Esophagus (tissue), 2 donors: ENCODE measurements around the gene SLC43A3. TPM values are rescaled to one million over a fixed set of nuclear protein-coding genes. Genes with fewer than 3 reads are reported as not detected.
"Not testable (repeated sequence)": the region's sequence is repeated elsewhere in the genome, so short reads cannot be mapped to it uniquely, and the experiment has no call there.

ENCODE experiments used
- H3K27ac ChIP-seq, 2 donors: one replicate each; pipeline ENCODE4 v1.5.1; 2013; ENCODE audit warnings: low read depth in 2 of 2, mild to moderate bottlenecking in 2 of 2, inconsistent platforms in 1 of 2, low read length in 1 of 2, moderate library complexity in 1 of 2
- H3K27me3 ChIP-seq, 2 donors: one replicate each; pipeline ENCODE4 v1.6.1; 2013; ENCODE audit warnings: low read length in 2 of 2, control low read depth in 1 of 2, mild to moderate bottlenecking in 1 of 2; ENCODE audit not compliant: insufficient read depth in 2 of 2, control insufficient read depth in 1 of 2
- H3K36me3 ChIP-seq, 2 donors: one replicate each; pipeline ENCODE4 v1.6.1; 2013; ENCODE audit warnings: low read length in 1 of 2; ENCODE audit not compliant: control insufficient read depth in 2 of 2, insufficient read depth in 2 of 2
- H3K4me1 ChIP-seq, 2 donors: one replicate each; pipeline ENCODE4 v1.6.1; 2013; ENCODE audit warnings: low read length in 1 of 2; ENCODE audit not compliant: control insufficient read depth in 2 of 2, insufficient read depth in 2 of 2
- H3K4me3 ChIP-seq, 2 donors: one replicate each; pipeline ENCODE4 v1.5.1; 2013; ENCODE audit warnings: low read length in 2 of 2, mild to moderate bottlenecking in 2 of 2, low read depth in 1 of 2, moderate library complexity in 1 of 2
- H3K9me3 ChIP-seq, 2 donors: one replicate each; pipeline ENCODE4 v1.6.1; 2013; ENCODE audit warnings: mild to moderate bottlenecking in 2 of 2, low read depth in 1 of 2, low read length in 1 of 2, moderate library complexity in 1 of 2; ENCODE audit not compliant: control insufficient read depth in 2 of 2, insufficient read depth in 1 of 2
- WGBS, 2 donors: extraction: QIAGEN DNeasy Blood & Tissue Kit; methylation state at CpG; one replicate each; pipeline ENCODE4 v1.1.7; 2013; 5-methylcytosine and 5-hydroxymethylcytosine counted together
- polyA plus RNA-seq, 2 donors: library from polyadenylated mRNA; stranded (reverse); fragments of 200-250 nt; gene quantifications; one replicate each; pipeline ENCODE4 v1.2.3, GENCODE V29; 2013
- donor health status: healthy with polysubstance abuse.
- donor health status: Bipolar disorder and iron deficiency.

SLC43A3 gene
- polyA plus RNA-seq, 2 donors = 24.0 to 28.9 TPM

DNA sequence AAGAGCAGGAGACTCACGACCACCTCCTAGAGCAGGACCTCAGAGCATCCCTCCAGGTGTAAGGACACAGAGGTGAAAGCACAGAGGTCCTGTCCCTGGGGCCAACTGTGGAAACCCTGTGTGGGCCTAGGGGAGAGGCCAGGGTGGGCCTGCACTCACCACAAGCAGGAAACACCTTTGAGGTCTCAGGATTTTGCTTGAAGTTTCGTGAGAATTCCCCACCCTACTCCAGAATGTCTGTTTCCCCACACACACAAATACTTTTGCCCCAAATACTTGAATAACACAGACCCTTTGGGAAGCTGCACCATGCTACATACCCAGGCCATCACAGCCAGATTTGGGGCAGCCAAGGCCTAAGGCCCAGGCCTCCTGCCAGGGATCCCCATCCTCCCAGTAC, 18.1 kb downstream of the SLC43A3 start:
- Histone ChIP-seq H3K27me3 (no peaks in the 10 kb centered on the region), H3K4me3 (no peak overlapping the region), H3K36me3 (peaks cover 0 to 30% of the 10 kb centered on the region in 2 donors), H3K4me1 (peaks cover 0 to 4% of the 10 kb centered on the region in 2 donors), H3K9me3 (no peaks in the 10 kb centered on the region), H3K27ac (no peak overlapping the region)
- WGBS, 2 donors = 67 to 72% methylated on average over 2 of the region's 2 CpGs

DNA sequence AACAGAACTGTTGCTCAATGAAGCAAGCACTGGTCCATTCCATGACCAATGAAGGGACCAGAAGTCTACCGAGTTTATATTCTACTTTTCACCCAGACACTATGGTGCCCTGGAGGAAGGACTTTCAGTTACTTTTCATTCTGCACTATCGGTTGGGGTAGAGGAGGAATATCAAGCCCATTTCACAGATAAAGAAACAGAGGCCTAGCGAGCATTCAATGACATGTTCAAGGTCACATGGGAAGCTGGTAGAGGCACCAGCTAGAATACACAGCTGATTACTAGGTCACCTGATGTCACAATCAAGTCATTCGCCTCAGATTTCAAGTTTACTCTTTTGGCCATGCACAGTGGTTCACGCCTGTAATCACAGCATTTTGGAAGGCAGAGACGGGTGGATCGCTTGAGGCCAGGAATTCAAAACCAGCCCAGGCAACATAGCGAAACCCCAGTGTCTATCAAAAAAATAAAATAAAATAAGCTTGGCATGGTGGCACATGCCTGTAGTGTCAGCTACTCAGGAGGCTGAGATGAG, 18.9 kb downstream of the SLC43A3 start:
- Histone ChIP-seq H3K36me3 (peaks cover 0 to 27% of the 10 kb centered on the region in 2 donors), H3K27ac (no peak overlapping the region), H3K4me1 (peaks cover 0 to 4% of the 10 kb centered on the region in 2 donors), H3K4me3 (no peak overlapping the region), H3K27me3 (no peaks in the 10 kb centered on the region), H3K9me3 (no peaks in the 10 kb centered on the region)
- 89 to 92% methylated on average over 8 of the region's 8 CpGs for WGBS, 2 donors

DNA sequence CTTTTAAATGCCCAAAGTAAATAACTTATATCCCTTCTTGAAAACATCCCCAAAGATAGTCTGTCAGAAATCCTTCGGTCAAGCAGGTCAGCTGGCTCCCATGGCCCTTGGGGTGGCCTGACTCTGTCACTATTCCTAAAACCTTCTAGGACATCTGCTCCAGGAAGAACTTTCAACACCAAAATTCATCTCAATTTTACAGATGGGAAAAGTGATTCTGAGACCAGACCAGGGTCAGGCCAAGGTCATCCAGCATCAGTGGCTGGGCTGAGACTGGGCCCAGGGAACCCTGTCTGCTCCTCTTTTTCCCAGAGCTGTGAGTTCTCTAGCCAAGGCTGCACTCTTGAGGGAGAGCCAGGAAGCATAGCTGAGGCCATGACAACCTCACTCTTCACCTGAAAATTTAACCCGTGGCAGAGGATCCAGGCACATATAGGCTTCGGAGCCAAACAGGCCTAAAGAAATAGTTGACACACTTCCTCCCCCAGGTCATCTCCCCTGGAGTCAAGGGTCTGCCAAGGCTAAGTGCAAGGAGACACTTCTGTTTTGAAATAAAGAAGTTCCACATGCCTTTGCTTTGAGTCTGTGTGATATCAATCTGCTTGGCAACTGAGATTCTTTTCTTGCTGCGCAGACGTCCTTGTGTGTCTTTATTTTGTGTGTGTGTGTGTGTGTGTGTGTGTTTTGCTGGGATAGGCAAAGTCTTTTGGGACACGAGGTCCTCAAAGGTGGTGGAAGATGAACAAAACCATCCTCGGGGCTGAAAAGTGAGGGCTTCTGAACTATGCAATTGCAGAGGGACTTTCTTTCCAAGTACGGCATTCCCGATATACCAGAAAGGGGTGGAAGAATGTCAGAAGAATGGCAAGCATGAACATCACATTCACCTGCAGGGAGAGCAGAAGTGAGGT, 19.7 kb downstream of the SLC43A3 start:
- peaks cover 0 to 27% of the 10 kb centered on the region in 2 donors for H3K36me3 ChIP-seq
- 77 to 84% methylated on average over 9 of the region's 9 CpGs for WGBS, 2 donors
- H3K27ac ChIP-seq = peak overlapping the region; percentile 6 to 43

DNA sequence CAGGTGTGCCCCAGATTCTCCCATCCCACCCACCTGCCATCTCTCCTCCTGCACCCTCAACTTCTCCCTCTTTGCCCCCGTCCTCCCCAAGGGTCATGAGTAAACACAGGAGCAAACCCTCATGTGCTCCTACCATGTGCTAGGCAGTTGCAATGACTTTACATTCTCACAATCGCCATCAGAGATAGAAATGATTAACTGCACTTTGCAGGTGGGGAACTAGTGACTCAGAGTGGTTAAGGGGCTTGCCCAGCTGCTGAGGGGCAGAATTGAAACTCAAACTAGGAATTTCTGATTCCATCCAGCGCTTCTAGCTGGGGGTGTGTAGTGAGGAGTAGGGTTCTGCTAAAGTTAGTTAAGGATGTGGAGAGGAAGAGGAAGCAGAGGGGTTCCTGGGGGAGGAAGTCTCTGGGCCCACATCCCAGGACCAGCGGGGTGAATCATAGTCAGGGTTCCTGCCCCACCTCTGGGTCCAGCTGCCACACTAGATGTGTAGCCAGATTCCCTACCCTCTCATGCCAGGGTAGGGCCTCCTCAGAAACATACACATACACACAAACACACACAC, 20.5 kb downstream of the SLC43A3 start:
- 59 to 72% methylated on average over 4 of the region's 4 CpGs for WGBS, 2 donors
- no peak overlapping the region for H3K27ac ChIP-seq
- no peaks in the 10 kb centered on the region for H3K27me3 ChIP-seq
- peaks cover 0 to 27% of the 10 kb centered on the region in 2 donors for H3K36me3 ChIP-seq
- no peaks in the 10 kb centered on the region for H3K9me3 ChIP-seq
- H3K4me3 ChIP-seq = no peak overlapping the region
- H3K4me1 ChIP-seq = peaks cover 0 to 4% of the 10 kb centered on the region in 2 donors

More for the DNA sequence above, 19.7 kb downstream of the SLC43A3 start:
- H3K27me3 ChIP-seq = no peaks in the 10 kb centered on the region
- no peak overlapping the region for H3K4me3 ChIP-seq
- peaks cover 0 to 4% of the 10 kb centered on the region in 2 donors for H3K4me1 ChIP-seq
- no peaks in the 10 kb centered on the region for H3K9me3 ChIP-seq

DNA sequence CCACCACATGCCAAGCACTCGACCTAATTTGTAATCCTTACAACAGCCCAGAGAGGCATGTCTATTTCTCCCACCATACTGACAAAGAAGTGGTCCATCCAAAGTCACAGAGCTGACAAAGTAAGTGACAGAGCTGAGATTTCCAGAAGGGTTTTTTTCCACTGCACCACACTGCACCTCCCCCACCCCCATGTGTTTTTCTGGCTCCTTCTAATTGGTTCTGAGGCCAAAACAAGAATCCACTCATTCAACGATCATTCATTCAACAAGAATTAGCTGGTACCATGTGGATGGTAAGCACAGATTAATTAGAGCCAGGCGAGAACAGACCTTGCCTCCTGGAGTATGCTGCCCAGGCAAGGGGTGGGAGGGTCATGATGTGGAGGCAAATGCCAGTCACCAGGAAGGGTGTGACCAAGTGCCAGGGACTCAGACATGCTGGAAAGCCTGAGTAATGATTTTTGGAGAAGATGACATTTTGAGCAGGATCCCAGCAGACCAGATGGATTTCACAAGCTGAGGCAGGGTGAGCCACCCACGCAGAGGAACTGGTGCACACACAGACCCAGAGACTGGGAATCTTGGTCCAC, 21.6 kb downstream of the SLC43A3 start:
- peaks cover 0 to 24% of the 10 kb centered on the region in 2 donors for H3K36me3 ChIP-seq

DNA sequence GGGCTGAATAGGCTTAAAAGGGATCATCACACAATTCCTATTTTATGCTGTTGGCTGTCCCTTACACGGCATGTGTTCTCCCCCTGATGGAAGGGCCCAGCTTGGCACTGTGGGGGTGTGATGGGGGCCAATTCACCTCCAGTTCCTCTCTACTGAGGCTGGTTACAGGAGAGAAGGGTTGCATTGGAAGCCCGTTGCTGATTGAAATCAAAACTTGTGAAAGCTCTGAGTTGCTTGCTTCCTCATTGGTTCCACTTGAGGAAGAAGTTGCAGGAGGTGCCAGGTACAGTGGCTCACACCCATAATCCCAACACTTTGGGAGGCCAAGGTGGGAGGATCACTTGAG, 23.1 kb downstream of the SLC43A3 start:
- 72 to 89% methylated on average over 2 of the region's 2 CpGs for WGBS, 2 donors
- Histone ChIP-seq H3K27ac (no peak overlapping the region), H3K4me3 (no peak overlapping the region), H3K4me1 (peaks cover 0 to 4% of the 10 kb centered on the region in 2 donors), H3K27me3 (no peaks in the 10 kb centered on the region), H3K9me3 (no peaks in the 10 kb centered on the region), H3K36me3 (peaks cover 0 to 13% of the 10 kb centered on the region in 2 donors)

More for the DNA sequence above, 21.6 kb downstream of the SLC43A3 start:
- 73 to 74% methylated on average over 4 of the region's 4 CpGs for WGBS, 2 donors
- peaks cover 0 to 4% of the 10 kb centered on the region in 2 donors for H3K4me1 ChIP-seq
- no peak overlapping the region for H3K27ac ChIP-seq
- no peak overlapping the region for H3K4me3 ChIP-seq
- no peaks in the 10 kb centered on the region for H3K27me3 ChIP-seq
- no peaks in the 10 kb centered on the region for H3K9me3 ChIP-seq

DNA sequence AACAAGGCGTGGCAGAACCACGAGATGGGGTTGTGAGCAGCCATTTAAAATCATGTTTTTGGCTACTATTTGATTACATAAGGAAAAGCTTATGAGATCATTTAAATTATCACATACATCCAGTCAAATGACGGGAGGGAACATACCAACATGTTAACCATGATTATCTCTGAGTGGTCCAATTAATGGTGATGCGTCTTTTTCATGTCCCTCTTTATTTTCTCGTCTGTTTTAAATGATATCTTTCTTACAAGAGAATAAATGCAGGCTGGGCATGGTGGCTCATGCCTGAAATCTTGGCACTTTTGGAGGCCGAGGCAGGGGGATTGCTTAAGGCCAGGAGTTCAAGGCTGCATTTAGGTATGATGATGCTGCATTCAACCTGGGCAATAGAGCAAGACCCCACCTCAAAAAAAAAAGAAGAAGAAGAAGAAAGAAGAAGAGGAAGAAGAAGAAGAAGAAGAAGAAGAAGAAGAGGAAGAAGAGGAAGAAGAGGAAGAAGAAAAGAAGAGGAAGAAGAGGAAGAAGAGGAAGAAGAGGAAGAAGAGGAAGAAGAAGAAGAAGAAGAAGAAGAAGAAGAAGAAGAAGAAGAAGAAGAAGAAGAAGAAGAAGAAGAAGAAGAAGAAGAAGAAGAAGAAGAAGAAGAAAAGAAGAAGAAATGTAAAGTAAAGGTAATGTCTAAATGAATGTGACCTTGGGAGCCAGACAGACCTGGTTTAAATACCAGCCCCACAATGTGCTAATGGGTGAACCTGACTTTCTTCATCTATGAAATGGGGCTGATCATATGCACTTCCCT, 23.7 kb downstream of the SLC43A3 start:
- WGBS, 2 donors = 83 to 84% methylated on average over 6 of the region's 6 CpGs
- not testable (repeated sequence) for H3K27ac ChIP-seq, H3K36me3 ChIP-seq

DNA sequence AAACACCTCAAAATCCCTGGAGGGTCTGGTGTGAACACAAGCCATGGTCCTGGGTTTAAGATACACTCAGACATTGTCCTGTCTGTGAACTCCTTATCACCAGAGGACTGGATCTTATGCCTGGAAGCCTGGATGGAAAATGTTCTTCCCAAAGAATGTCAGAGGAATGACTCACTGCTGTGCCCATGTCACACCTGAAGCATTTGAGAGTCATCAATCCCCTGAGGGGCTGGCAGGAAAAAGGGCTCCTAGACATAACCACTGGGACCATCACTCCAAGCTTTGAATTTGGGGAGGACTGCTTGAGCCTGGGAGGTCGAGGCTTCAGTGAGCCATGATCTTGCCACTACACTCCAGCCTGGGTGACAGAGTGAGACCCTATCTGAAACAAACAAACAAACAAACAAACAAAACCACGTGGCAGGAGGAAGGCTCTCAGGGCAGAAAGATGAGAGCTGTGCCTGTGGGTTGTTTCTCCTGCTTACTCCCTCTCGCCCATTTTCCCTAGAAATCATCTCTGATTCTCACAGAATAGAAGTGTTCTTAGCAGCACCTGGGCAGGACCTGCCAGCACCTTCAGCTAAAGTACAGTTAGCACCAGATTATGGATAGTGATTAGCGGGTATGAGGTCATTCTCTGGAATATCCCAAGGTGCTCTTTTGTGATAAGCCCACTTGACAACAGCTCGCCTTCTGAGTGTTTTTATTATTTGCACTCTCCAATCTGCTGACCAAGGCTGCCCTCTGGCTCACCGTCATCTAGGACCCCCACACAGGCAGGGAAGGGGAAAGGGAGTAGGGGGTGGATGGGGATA, 24.5 kb downstream of the SLC43A3 start:
- H3K27ac ChIP-seq = no peak overlapping the region
- WGBS, 2 donors = 63 to 68% methylated on average over 6 of the region's 6 CpGs
- H3K27me3 ChIP-seq = no peaks in the 10 kb centered on the region
- peaks cover 0 to 4% of the 10 kb centered on the region in 2 donors for H3K36me3 ChIP-seq
- no peak overlapping the region for H3K4me3 ChIP-seq
- H3K4me1 ChIP-seq = peaks cover 0 to 4% of the 10 kb centered on the region in 2 donors
- no peaks in the 10 kb centered on the region for H3K9me3 ChIP-seq

More for the DNA sequence above, 23.7 kb downstream of the SLC43A3 start:
- H3K4me3 ChIP-seq, H3K4me1 ChIP-seq, H3K27me3 ChIP-seq, H3K9me3 ChIP-seq: not testable (repeated sequence)
